HCT116 (cell line): ENCODE data around the gene SHISAL1. TPM values are rescaled to one million over a fixed set of nuclear protein-coding genes. Genes with fewer than 3 reads are reported as not detected.

ENCODE experiments used
- ATAC-seq: fragments of 200-7000 bp; cut with Tn5 transposase; 2 replicates; pipeline ENCODE4 v1.9.1; 2020; ENCODE audit warnings: mild to moderate bottlenecking, moderate library complexity
- BruUV-seq: library from RNA; stranded (reverse); fragments of 400-500 nt; replicated peaks from 2 replicates; lab custom pipeline; 2021; lab: Mats Ljungman, UMichigan
- CTCF ChIA-PET: fragments of 300-600 bp; sonication (Branson Sonifier 250); formaldehyde crosslinking; loops from one replicate; lab custom pipeline; 2021; ENCODE audit warnings: antibody characterized with exemption; lab: Charles Lee
- POLR2A ChIA-PET: fragments of 300-600, 350-600 bp; sonication (Branson Sonifier 250); formaldehyde crosslinking; loops from one replicate; lab custom pipeline; 2021; ENCODE audit warnings: antibody characterized with exemption; lab: Charles Lee
- RAD21 ChIA-PET, 2 experiments: fragments of 300-600 bp; sonication (Branson Sonifier 250); formaldehyde crosslinking; loops; one replicate each; lab custom pipeline; 2023; ENCODE audit warnings: low total read pairs in 2 of 2; ENCODE audit not compliant: uncharacterized antibody in 2 of 2, unreplicated experiment in 2 of 2, low non-redundant PET in 1 of 2; lab: Charles Lee
- DNase-seq: peaks from one replicate; pipeline ENCODE4 v3.0.0-alpha.2; 2010; ENCODE audit warnings: low read depth, low spot score
- H2AFZ ChIP-seq: fragments of 200-600 bp; shearing (Covaris generic), sonication (generic); 2 replicates; pipeline ENCODE4 v1.6.1; 2017; ENCODE audit warnings: low read depth, mixed run types, mixed read lengths, antibody characterized with exemption, low read length; ENCODE audit not compliant: poor library complexity, severe bottlenecking
- H3K27ac ChIP-seq: 2 replicates; pipeline ENCODE4 v1.5.1; 2012; ENCODE audit warnings: low read depth, low read length
- H3K27me3 ChIP-seq: fragments of 200-600 bp; sonication (generic); 2 replicates; pipeline ENCODE4 v1.6.1; 2016; ENCODE audit warnings: mixed run types, low read length, mixed read lengths; ENCODE audit not compliant: insufficient read depth
- H3K36me3 ChIP-seq, 2 experiments: fragments of 200-500 bp in 1 of 2; fragments of 200-600 bp in 1 of 2; sonication (Bioruptor generic) in 1 of 2; sonication (generic) in 1 of 2; 2 replicates each; pipeline versions ENCODE4 v1.5.1 to v1.6.1; 2014 to 2016; ENCODE audit warnings: low read length in 2 of 2, inconsistent platforms in 1 of 2, mixed read lengths in 1 of 2, mixed run types in 1 of 2; ENCODE audit not compliant: insufficient read depth in 2 of 2, control insufficient read depth in 1 of 2
- H3K4me1 ChIP-seq, 2 experiments: fragments of 200-600 bp in 1 of 2; sonication (generic) in 1 of 2; 2 replicates each; pipeline versions ENCODE4 v1.5.1 to v1.6.1; 2012 to 2017; ENCODE audit warnings: low read length in 2 of 2, inconsistent platforms in 1 of 2, mild to moderate bottlenecking in 1 of 2, mixed read lengths in 1 of 2, mixed run types in 1 of 2, moderate library complexity in 1 of 2; ENCODE audit not compliant: insufficient read depth in 2 of 2, control insufficient read depth in 1 of 2
- H3K4me2 ChIP-seq: fragments of 200-600 bp; sonication (generic); 2 replicates; pipeline ENCODE4 v1.6.1; 2017; ENCODE audit warnings: mixed run types, low read length, mixed read lengths
- H3K4me3 ChIP-seq, 2 experiments: fragments of 200-600 bp in 1 of 2; sonication (generic) in 1 of 2; replicated peaks in 1 of 2; 2 replicates each; pipeline ENCODE4 v1.5.1; 2011 to 2016; ENCODE audit warnings: low read length in 2 of 2, control low read depth in 1 of 2, low read depth in 1 of 2, mild to moderate bottlenecking in 1 of 2, mixed read lengths in 1 of 2, mixed run types in 1 of 2
- H3K79me2 ChIP-seq: fragments of 200-600 bp; sonication (generic); 2 replicates; pipeline ENCODE4 v1.6.1; 2017; ENCODE audit warnings: mild to moderate bottlenecking, mixed run types, low read length, moderate library complexity, mixed read lengths; ENCODE audit not compliant: insufficient read depth
- H3K9ac ChIP-seq: fragments of 200-600 bp; sonication (generic); 2 replicates; pipeline ENCODE4 v1.6.1; 2016; ENCODE audit warnings: low read length, mixed read lengths
- H3K9me2 ChIP-seq: fragments of 200-600 bp; sonication (generic), shearing (Covaris generic); 2 replicates; pipeline ENCODE4 v1.6.1; 2017; ENCODE audit warnings: mixed run types, mild to moderate bottlenecking, moderate library complexity; ENCODE audit not compliant: insufficient read depth
- H3K9me3 ChIP-seq, 2 experiments: fragments of 200-500 bp in 1 of 2; fragments of 200-600 bp in 1 of 2; sonication (Bioruptor generic) in 1 of 2; sonication (generic) in 1 of 2; 2 replicates each; pipeline ENCODE4 v1.6.1; 2014 to 2017; ENCODE audit warnings: low read length in 2 of 2, mixed read lengths in 2 of 2, inconsistent platforms in 1 of 2, low read depth in 1 of 2, mild to moderate bottlenecking in 1 of 2, mixed run types in 1 of 2, moderate library complexity in 1 of 2; ENCODE audit not compliant: control insufficient read depth in 1 of 2, insufficient read depth in 1 of 2
- H4K20me1 ChIP-seq: fragments of 200-600 bp; sonication (generic), shearing (Covaris generic); 2 replicates; pipeline ENCODE4 v1.6.1; 2017; ENCODE audit warnings: mixed run types, mild to moderate bottlenecking, moderate library complexity; ENCODE audit not compliant: insufficient read depth
- CEBPB ChIP-seq: IDR thresholded peaks from 2 replicates; pipeline ENCODE4 v1.6.1; 2012; ENCODE audit warnings: low read depth
- FOSL1 ChIP-seq: IDR thresholded peaks from 2 replicates; pipeline ENCODE4 v1.6.1; 2012; ENCODE audit warnings: low read depth
- POLR2A ChIP-seq: IDR thresholded peaks from 2 replicates; pipeline ENCODE4 v1.7.0; 2011; ENCODE audit warnings: borderline replicate concordance; ENCODE audit not compliant: insufficient read depth, insufficient read length; ENCODE audit errors: extremely low read depth
- POLR2AphosphoS5 ChIP-seq: IDR thresholded peaks from 2 replicates; pipeline ENCODE4 v1.6.1; 2011; ENCODE audit warnings: mild to moderate bottlenecking, low read depth, low read length, moderate library complexity
- REST ChIP-seq: IDR thresholded peaks from 2 replicates; pipeline ENCODE4 v1.6.1; 2012; ENCODE audit warnings: low read depth
- SIN3A ChIP-seq: IDR thresholded peaks from 2 replicates; pipeline ENCODE4 v1.6.1; 2012; ENCODE audit warnings: low read depth
- TCF7L2 ChIP-seq: IDR thresholded peaks from 2 replicates; pipeline ENCODE4 v1.7.0; 2011; ENCODE audit warnings: borderline replicate concordance, inconsistent platforms; ENCODE audit not compliant: insufficient read depth, insufficient read length; ENCODE audit errors: extremely low read depth
- ZFX ChIP-seq: fragments of 450-650 bp; IDR thresholded peaks from 2 replicates; pipeline ENCODE4 v1.6.1; 2017
- ZNF274 ChIP-seq: fragments of 200-500 bp; sonication (Bioruptor generic); IDR thresholded peaks from 2 replicates; pipeline ENCODE4 v1.6.1; 2014; ENCODE audit warnings: mild to moderate bottlenecking, low read depth, low read length, inconsistent platforms
- intact Hi-C: fragments of 100-400 bp; cut with micrococcal nuclease; formaldehyde crosslinking; loops from 2 replicates; pipeline ENCODE4 v1.10.0; 2022
- total RNA-seq: library from RNA; stranded (reverse); gene quantifications from one replicate; pipeline ENCODE4 v1.2.1, GENCODE V29; 2021; ENCODE audit not compliant: unreplicated experiment
- TF ChIP-seq, protein P1 (sequence below): IDR thresholded peaks from 2 replicates; pipeline ENCODE4 v1.6.1; 2011; ENCODE audit warnings: mild to moderate bottlenecking, low read length, moderate library complexity; ENCODE audit not compliant: insufficient replicate concordance; ENCODE audit errors: extremely low read depth

The SHISAL1 gene
- total RNA-seq, 1 experiment from 2014 or later: not detected

- no peaks in the 10 kb centered on the region for H3K4me1 ChIP-seq
- H2AFZ ChIP-seq: no peak overlapping the region
- H3K9ac ChIP-seq: no peak overlapping the region
- H3K27ac ChIP-seq: no peak overlapping the region
- no peaks in the 10 kb centered on the region for H3K79me2 ChIP-seq
- no peaks in the 10 kb centered on the region for H3K9me2 ChIP-seq
- no peak overlapping the region for H3K4me3 ChIP-seq
- peaks cover 0 to 6% of the 10 kb centered on the region in 2 experiments; a peak in 1 of 4 replicates for H3K9me3 ChIP-seq
- RAD21 ChIA-PET: no interaction called here
- intact Hi-C loops: no loop called here
- CTCF ChIA-PET: no interaction called here
- H3K27me3 ChIP-seq: peaks cover 12% of the 10 kb centered on the region
- no peak for DNase-seq
- no peaks in the 10 kb centered on the region for H3K36me3 ChIP-seq
- BruUV-seq: no TSS peak
- TF ChIP-seq SIN3A: no peak
- TF ChIP-seq ZNF274: no peak
- TF ChIP-seq TCF7L2: no peak
- TF ChIP-seq POLR2AphosphoS5: no peak
- TF ChIP-seq REST: no peak
- TF ChIP-seq POLR2A: no peak
- TF ChIP-seq CEBPB: no peak
- no peak for TF ChIP-seq FOSL1
- TF ChIP-seq, protein P1, sequence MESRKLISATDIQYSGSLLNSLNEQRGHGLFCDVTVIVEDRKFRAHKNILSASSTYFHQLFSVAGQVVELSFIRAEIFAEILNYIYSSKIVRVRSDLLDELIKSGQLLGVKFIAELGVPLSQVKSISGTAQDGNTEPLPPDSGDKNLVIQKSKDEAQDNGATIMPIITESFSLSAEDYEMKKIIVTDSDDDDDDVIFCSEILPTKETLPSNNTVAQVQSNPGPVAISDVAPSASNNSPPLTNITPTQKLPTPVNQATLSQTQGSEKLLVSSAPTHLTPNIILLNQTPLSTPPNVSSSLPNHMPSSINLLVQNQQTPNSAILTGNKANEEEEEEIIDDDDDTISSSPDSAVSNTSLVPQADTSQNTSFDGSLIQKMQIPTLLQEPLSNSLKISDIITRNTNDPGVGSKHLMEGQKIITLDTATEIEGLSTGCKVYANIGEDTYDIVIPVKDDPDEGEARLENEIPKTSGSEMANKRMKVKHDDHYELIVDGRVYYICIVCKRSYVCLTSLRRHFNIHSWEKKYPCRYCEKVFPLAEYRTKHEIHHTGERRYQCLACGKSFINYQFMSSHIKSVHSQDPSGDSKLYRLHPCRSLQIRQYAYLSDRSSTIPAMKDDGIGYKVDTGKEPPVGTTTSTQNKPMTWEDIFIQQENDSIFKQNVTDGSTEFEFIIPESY: no peak
- TF ChIP-seq ZFX: no peak
- POLR2A ChIA-PET: no interaction called here
- H4K20me1 ChIP-seq: no peaks in the 10 kb centered on the region
- no peak overlapping the region for H3K4me2 ChIP-seq
- ATAC-seq: no peak
Measured at GRCh38 chr22:44213489-44214043, 99.2 kb downstream of the SHISAL1 start.
